Measurements from ENCODE around the gene MUS81.
A peak's percentile ranks its signal among the peaks of the same experiment; 100 is the strongest.
"Not testable (repeated sequence)": the region's sequence is repeated elsewhere in the genome, so short reads cannot be mapped to it uniquely, and the experiment has no call there.

The MUS81 gene

GRCh38 chr11:65892137-65892540 lies 31.9 kb downstream of the MUS81 start:
- Histone ChIP-seq H3K4me1 (ENCODE audit: control insufficient read depth in 2 of 2, insufficient read depth in 2 of 2, low read length in 2 of 2) (peaks cover 43 to 47% of the 10 kb centered on the region in 2 donors), H3K4me3 (ENCODE audit: low read length in 2 of 2) (peak overlapping the region; percentile 73 to 75), H3K27ac (ENCODE audit: low read depth in 2 of 2, low read length in 2 of 2) (peak overlapping the region in 1 of 2 donors; percentile 95), H3K9ac (ENCODE audit: low read depth in 1 of 2, low read length in 2 of 2) (peak overlapping the region; percentile 6 to 81)
- not testable (repeated sequence) for H3K36me3 ChIP-seq (ENCODE audit: control insufficient read depth in 2 of 2, insufficient read depth in 2 of 2, low read length in 2 of 2); H3K9me3 ChIP-seq (ENCODE audit: control insufficient read depth in 2 of 2, low read length in 2 of 2); H3K27me3 ChIP-seq (ENCODE audit: control insufficient read depth in 2 of 2, insufficient read depth in 2 of 2, low read length in 2 of 2)

- Histone ChIP-seq H3K27ac (ENCODE audit: low read depth in 2 of 2, low read length in 2 of 2) (peak overlapping the region in 1 of 2 donors; percentile 24), H3K27me3 (ENCODE audit: control insufficient read depth in 2 of 2, insufficient read depth in 2 of 2, low read length in 2 of 2) (no peaks in the 10 kb centered on the region), H3K4me1 (ENCODE audit: control insufficient read depth in 2 of 2, insufficient read depth in 2 of 2, low read length in 2 of 2) (peaks cover 38 to 41% of the 10 kb centered on the region in 2 donors), H3K9ac (ENCODE audit: low read depth in 1 of 2, low read length in 2 of 2) (no peak overlapping the region), H3K36me3 (ENCODE audit: control insufficient read depth in 2 of 2, insufficient read depth in 2 of 2, low read length in 2 of 2) (no peaks in the 10 kb centered on the region), H3K9me3 (ENCODE audit: control insufficient read depth in 2 of 2, low read length in 2 of 2) (no peaks in the 10 kb centered on the region), H3K4me3 (ENCODE audit: low read length in 2 of 2) (no peak overlapping the region)
Observed at GRCh38 chr11:65892661-65893317, 32.6 kb downstream of the MUS81 start.

GRCh38 chr11:65894034-65894591 lies 33.9 kb downstream of the MUS81 start:
- H3K9me3 ChIP-seq (ENCODE audit: control insufficient read depth in 2 of 2, low read length in 2 of 2) = no peaks in the 10 kb centered on the region
- peak overlapping the region; percentile 22 to 60 for H3K4me3 ChIP-seq (ENCODE audit: low read length in 2 of 2)
- peak overlapping the region; percentile 21 to 56 for H3K9ac ChIP-seq (ENCODE audit: low read depth in 1 of 2, low read length in 2 of 2)
- H3K27me3 ChIP-seq (ENCODE audit: control insufficient read depth in 2 of 2, insufficient read depth in 2 of 2, low read length in 2 of 2) = peaks cover 3 to 5% of the 10 kb centered on the region in 2 donors
- H3K27ac ChIP-seq (ENCODE audit: low read depth in 2 of 2, low read length in 2 of 2) = peak overlapping the region; percentile 68 to 80
- H3K36me3 ChIP-seq (ENCODE audit: control insufficient read depth in 2 of 2, insufficient read depth in 2 of 2, low read length in 2 of 2) = no peaks in the 10 kb centered on the region
- H3K4me1 ChIP-seq (ENCODE audit: control insufficient read depth in 2 of 2, insufficient read depth in 2 of 2, low read length in 2 of 2) = peaks cover 29 to 30% of the 10 kb centered on the region in 2 donors

GRCh38 chr11:65895482-65895981 lies 35.3 kb downstream of the MUS81 start:
- no peak overlapping the region for H3K4me3 ChIP-seq (ENCODE audit: low read length in 2 of 2)
- no peak overlapping the region for H3K9ac ChIP-seq (ENCODE audit: low read depth in 1 of 2, low read length in 2 of 2)
- H3K4me1 ChIP-seq (ENCODE audit: control insufficient read depth in 2 of 2, insufficient read depth in 2 of 2, low read length in 2 of 2) = peaks cover 26 to 28% of the 10 kb centered on the region in 2 donors
- H3K27ac ChIP-seq (ENCODE audit: low read depth in 2 of 2, low read length in 2 of 2) = no peak overlapping the region
- no peaks in the 10 kb centered on the region for H3K9me3 ChIP-seq (ENCODE audit: control insufficient read depth in 2 of 2, low read length in 2 of 2)
- H3K36me3 ChIP-seq (ENCODE audit: control insufficient read depth in 2 of 2, insufficient read depth in 2 of 2, low read length in 2 of 2) = no peaks in the 10 kb centered on the region
- peaks cover 8 to 10% of the 10 kb centered on the region in 2 donors for H3K27me3 ChIP-seq (ENCODE audit: control insufficient read depth in 2 of 2, insufficient read depth in 2 of 2, low read length in 2 of 2)

DNA sequence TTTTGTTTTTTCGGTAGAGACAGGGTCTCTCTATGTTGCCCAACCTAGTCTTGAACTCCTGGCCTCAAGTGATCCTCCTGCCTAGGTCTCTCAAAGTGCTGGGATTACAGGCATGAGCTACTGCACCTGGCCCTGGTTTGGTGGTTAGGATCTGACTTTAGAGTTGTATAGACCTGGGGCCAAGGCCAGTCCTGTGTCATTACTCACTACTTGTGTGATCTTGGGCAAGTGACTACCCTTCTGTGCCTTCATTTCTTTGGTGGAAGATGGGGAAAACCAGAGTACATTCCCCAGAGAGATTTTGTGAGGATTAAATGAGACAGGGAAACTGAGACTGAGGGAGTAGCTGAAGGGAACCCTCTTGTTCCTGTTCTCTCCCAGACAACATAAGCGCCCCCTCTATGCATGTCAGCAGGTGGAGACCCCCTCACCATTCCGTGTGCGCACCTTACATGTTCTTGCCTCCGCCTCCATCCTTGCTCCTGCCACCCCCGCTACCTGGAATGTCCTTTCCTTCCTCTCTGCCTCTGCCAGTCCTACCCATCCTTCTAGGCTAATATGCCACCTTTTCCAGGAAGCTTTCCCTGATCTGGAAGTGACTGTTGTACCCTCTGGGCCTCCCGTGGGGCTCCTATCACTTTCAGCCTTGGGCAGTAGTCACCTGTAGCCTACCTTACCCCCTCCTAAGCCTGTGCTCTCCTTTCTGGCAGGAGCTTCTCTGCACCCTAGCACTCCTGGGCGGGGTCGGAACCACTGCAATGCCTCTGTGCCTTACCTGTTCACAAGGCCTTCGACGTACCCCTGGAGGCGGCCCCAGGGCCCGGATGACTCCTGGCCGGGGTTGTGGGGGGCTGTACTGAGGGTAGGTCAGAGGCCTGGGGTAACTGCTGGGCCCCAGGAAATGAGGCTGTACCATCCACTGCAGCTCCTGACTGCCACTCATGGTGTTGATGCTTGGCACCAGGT lies 36.1 kb downstream of the MUS81 start:
- Histone ChIP-seq H3K4me3 (ENCODE audit: low read length in 2 of 2) (no peak overlapping the region), H3K9me3 (ENCODE audit: control insufficient read depth in 2 of 2, low read length in 2 of 2) (no peaks in the 10 kb centered on the region), H3K4me1 (ENCODE audit: control insufficient read depth in 2 of 2, insufficient read depth in 2 of 2, low read length in 2 of 2) (peaks cover 21 to 23% of the 10 kb centered on the region in 2 donors), H3K27me3 (ENCODE audit: control insufficient read depth in 2 of 2, insufficient read depth in 2 of 2, low read length in 2 of 2) (peaks cover 8 to 10% of the 10 kb centered on the region in 2 donors), H3K27ac (ENCODE audit: low read depth in 2 of 2, low read length in 2 of 2) (no peak overlapping the region), H3K9ac (ENCODE audit: low read depth in 1 of 2, low read length in 2 of 2) (no peak overlapping the region), H3K36me3 (ENCODE audit: control insufficient read depth in 2 of 2, insufficient read depth in 2 of 2, low read length in 2 of 2) (no peaks in the 10 kb centered on the region)

DNA sequence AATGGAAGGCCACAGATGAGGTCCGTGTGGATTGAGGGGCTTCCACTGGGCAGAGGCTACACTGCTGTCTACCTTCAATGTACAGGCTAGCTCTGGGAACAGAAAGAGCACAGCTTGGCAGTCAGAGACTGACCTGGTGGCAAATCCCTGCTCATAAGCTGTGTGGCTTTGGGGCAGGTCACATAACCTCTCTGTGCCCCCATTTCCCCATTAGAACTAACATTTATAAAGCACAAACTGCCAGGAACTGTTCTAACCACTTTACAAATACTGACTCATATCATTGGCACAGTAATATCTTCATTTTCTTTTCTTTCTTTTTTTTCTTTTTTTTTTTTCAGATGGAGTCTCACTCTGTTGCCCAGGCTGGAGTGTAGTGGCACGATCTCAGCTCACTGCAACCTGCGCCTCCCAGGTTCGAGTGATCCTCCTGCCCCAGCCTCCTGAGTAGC lies 36.8 kb downstream of the MUS81 start:
- H3K9ac ChIP-seq (ENCODE audit: low read depth in 1 of 2, low read length in 2 of 2) = no peak overlapping the region
- H3K4me3 ChIP-seq (ENCODE audit: low read length in 2 of 2) = no peak overlapping the region
- peaks cover 10 to 11% of the 10 kb centered on the region in 2 donors for H3K27me3 ChIP-seq (ENCODE audit: control insufficient read depth in 2 of 2, insufficient read depth in 2 of 2, low read length in 2 of 2)
- no peaks in the 10 kb centered on the region for H3K9me3 ChIP-seq (ENCODE audit: control insufficient read depth in 2 of 2, low read length in 2 of 2)
- H3K36me3 ChIP-seq (ENCODE audit: control insufficient read depth in 2 of 2, insufficient read depth in 2 of 2, low read length in 2 of 2) = no peaks in the 10 kb centered on the region
- H3K27ac ChIP-seq (ENCODE audit: low read depth in 2 of 2, low read length in 2 of 2) = no peak overlapping the region
- H3K4me1 ChIP-seq (ENCODE audit: control insufficient read depth in 2 of 2, insufficient read depth in 2 of 2, low read length in 2 of 2) = peaks cover 14 to 18% of the 10 kb centered on the region in 2 donors

GRCh38 chr11:65898656-65899355 lies 38.6 kb downstream of the MUS81 start:
- no peaks in the 10 kb centered on the region for H3K9me3 ChIP-seq (ENCODE audit: control insufficient read depth in 2 of 2, low read length in 2 of 2)
- H3K27me3 ChIP-seq (ENCODE audit: control insufficient read depth in 2 of 2, insufficient read depth in 2 of 2, low read length in 2 of 2) = peaks cover 10 to 12% of the 10 kb centered on the region in 2 donors
- peak overlapping the region in 1 of 2 donors; percentile 20 for H3K9ac ChIP-seq (ENCODE audit: low read depth in 1 of 2, low read length in 2 of 2)
- H3K36me3 ChIP-seq (ENCODE audit: control insufficient read depth in 2 of 2, insufficient read depth in 2 of 2, low read length in 2 of 2) = no peaks in the 10 kb centered on the region
- peak overlapping the region in 1 of 2 donors; percentile 59 for H3K4me3 ChIP-seq (ENCODE audit: low read length in 2 of 2)
- H3K4me1 ChIP-seq (ENCODE audit: control insufficient read depth in 2 of 2, insufficient read depth in 2 of 2, low read length in 2 of 2) = peaks cover 11 to 13% of the 10 kb centered on the region in 2 donors
- H3K27ac ChIP-seq (ENCODE audit: low read depth in 2 of 2, low read length in 2 of 2) = no peak overlapping the region

GRCh38 chr11:65899356-65900124 lies 39.3 kb downstream of the MUS81 start:
- H3K4me3 ChIP-seq (ENCODE audit: low read length in 2 of 2) = peak overlapping the region; percentile 54 to 59
- H3K9ac ChIP-seq (ENCODE audit: low read depth in 1 of 2, low read length in 2 of 2) = peak overlapping the region in 1 of 2 donors; percentile 34
- peaks cover 11 to 12% of the 10 kb centered on the region in 2 donors for H3K4me1 ChIP-seq (ENCODE audit: control insufficient read depth in 2 of 2, insufficient read depth in 2 of 2, low read length in 2 of 2)
- H3K27me3 ChIP-seq (ENCODE audit: control insufficient read depth in 2 of 2, insufficient read depth in 2 of 2, low read length in 2 of 2) = peaks cover 10 to 12% of the 10 kb centered on the region in 2 donors
- H3K9me3 ChIP-seq (ENCODE audit: control insufficient read depth in 2 of 2, low read length in 2 of 2) = no peaks in the 10 kb centered on the region
- H3K27ac ChIP-seq (ENCODE audit: low read depth in 2 of 2, low read length in 2 of 2) = no peak overlapping the region
- no peaks in the 10 kb centered on the region for H3K36me3 ChIP-seq (ENCODE audit: control insufficient read depth in 2 of 2, insufficient read depth in 2 of 2, low read length in 2 of 2)

Data from mucosa of rectum (tissue), 2 donors.